HG03439 (cell line): ENCODE data around the gene STRADA.
"Not testable (repeated sequence)": the region's sequence is repeated elsewhere in the genome, so short reads cannot be mapped to it uniquely, and the experiment has no call there.

Source experiments
- ATAC-seq: cut with Tn5 transposase; IDR thresholded peaks from one replicate; pipeline ENCODE4 v1.9.1; 2021; ENCODE audit warnings: mild to moderate bottlenecking, moderate library complexity; ENCODE audit not compliant: unreplicated experiment

Gene STRADA

DNA sequence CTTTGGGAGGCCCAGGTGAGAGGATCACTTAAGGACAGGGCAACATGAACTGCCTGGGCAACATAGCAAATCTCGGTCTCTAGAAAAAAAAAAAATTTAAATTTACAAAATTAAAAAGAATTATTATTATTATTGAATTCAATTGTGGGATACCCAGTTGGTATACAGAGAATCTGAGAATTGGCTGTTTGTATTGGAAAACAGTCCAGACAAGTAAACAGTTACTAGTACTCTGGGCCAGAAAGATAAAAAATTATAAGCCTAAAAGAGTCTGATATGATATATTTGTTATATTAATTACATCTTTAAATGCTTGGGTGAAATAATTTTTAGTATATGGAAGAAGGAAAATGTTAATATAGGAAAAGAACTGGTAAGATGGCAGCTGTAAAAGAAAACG is 16.8 kb upstream of the STRADA start:
- no peak for ATAC-seq

DNA sequence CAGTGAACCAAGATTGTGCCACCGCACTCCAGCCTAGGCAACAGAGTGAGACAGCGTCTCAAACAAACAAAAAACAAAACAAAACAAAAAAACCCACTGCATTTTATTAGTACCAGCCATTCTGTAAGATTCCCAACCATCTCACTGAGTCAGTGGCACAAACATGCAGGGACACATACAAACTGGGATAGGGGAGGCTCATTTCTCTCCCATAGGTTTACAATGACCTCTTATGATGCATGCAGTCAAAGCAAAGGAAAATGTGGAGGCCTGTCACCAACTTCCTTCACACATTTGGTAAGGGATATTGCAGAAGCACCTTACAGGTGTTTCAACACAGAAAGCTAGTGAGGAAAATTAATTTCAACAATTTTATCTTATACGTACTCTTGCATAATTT is 12.4 kb upstream of the STRADA start:
- no peak for ATAC-seq

DNA sequence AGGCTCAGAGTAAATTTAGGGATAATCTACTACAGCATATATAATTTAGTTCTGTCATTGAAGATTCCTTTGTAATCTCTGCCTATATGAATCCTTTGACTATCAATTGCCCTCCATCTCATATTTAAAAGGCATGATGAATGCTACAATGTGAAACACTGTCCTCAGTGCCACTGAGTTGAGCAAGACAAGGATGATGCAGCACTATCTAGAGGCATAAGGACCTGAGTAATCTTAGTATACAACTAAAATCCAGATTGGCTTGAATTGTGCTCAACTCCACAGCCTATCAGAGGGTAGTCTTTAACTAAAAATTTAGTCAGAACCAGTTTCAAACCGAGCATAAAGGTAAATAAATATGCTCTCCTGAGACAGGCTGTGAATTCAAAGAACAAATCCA is 11.6 kb upstream of the STRADA start:
- no peak for ATAC-seq

DNA sequence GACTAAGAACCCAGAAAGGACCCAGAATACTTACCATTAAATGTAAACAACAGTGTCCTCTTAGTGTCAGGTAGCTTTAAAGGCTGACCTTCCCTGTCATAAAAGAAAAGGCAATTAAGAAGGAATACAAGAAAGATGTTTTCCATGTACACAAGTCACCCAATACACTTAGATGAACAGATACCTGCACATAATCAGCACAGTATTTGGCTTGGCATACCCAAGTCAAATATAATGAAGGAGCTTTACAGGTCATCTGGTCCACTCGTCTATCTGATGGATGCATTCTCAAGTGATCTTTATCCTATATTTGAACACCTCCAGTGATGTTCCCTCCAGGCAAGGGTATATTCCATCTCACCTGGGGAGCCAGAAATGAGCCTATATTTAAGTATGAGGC is 11.1 kb upstream of the STRADA start:
- ATAC-seq, result no peak

DNA sequence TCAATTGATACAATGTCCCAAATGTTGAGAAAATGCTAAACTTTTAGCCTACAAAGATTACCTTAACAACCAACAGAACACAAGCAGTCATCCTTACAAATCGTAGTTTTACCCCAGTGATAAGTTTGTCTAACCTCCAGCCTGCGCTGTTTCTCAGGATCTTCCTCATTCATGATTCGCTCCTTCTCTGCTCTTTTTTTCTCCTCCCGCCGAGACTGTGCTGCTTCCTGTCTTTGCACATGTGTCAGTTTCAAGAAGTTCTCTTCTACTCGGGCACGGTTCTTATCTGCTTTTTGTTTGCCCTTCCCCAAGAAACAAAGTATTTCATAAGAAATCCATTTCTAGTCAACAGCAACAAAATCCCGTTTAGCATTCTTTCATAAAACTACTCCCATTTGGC is 10.2 kb upstream of the STRADA start:
- no peak for ATAC-seq

DNA sequence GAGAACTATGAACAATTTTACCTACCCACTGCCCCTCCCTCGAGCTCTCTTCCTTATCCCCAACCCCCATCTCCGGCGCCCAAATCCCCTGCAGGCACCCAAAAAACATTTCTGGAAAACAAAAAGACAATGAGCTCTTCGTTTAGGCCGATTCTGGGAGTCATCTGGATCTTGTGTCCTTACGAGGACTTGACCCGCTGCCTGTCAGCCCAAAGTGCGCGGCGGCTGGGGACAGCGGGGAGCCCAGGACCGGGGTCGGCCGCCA is 524 bp downstream of the STRADA start:
- ATAC-seq, result no peak

DNA sequence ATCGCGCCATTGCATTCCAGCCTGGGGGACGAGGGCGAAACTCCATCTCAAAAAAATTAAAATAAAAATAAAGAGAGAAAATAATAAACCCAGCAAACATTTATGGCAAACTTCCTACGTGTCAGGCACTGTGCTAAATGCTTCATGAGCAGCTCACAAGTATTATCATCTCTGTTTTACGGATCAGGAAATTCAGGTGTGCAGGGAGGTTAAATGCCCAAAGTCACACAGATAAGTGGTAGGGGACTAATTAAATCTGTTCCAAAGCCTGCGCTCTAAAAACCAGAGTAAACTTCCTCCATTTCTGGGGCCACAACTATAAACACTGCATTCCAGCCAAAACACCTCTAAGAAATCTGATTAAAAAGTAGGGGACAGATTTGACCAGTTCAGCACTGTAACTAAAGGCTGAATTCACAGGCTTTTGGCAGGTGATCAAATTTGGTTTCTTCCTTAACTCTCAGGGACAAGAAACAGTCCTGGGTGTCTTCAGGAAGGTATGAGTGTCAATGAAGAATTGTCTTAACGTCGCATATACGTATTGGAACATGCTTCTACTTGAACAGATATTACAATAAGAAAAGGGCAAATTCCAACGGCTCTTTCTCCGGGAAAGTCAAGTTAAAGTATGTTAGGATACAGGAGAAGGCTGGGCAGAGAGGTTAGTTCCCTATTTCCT is 996 bp downstream of the STRADA start:
- ATAC-seq, result no peak

DNA sequence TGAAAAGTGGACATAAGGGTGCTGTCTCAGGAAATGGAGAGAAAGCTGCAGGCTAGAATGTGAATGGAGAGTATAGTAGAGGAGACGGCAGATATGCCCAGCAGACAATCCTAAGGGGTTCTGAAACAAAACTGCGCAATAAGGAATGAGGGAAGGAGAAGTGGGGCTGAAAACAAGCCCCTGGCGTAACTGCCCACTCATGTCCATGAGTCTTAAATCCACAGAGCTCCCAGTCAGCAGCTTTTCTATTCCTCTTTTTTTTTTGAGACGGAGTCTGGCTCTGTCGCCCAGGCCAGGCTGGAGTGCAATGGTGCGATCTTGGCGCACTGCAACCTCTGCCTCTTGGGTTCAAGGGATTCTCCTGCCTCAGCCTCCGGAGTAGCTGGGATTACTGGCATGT is 5.9 kb downstream of the STRADA start:
- ATAC-seq, result no peak

DNA sequence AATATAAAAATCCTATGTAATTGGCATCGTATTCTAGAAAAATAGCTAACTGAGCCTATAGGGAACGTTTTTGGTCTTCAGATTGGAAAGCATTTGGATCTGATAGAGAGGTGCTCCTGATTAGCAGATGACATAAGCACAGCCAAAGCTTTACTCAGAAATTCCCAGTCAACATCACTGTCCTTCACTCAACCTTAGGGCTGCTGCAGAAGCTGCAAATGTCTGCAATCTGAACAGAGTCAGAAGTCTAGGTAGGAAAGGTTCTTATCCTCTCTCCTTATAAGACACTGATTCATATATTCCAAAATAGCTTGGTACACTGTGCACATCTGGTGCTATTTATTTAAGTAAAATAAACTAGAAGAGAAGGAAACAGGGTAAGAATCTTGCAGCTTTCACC is 19.2 kb downstream of the STRADA start:
- ATAC-seq, result no peak

DNA sequence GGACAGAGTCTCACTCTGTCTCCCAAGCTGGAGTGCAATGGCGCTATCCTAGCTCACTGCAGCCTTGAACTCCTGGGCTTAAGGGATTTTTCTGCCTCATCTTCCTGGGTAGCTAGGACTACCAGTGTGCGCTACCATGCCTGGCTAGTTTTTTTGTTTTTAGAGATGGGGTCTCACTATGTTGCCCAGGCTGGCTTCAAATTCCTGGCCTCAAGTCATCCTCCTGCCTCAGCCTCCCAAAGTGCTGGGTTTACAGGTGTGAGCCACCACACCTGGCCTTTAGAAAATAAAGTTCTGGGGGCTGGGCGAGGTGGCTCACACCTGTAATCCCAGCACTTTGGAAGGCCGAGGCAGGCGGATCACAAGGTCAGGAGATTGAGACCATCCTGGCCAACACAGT is 21.4 kb downstream of the STRADA start:
- not testable (repeated sequence) for ATAC-seq

DNA sequence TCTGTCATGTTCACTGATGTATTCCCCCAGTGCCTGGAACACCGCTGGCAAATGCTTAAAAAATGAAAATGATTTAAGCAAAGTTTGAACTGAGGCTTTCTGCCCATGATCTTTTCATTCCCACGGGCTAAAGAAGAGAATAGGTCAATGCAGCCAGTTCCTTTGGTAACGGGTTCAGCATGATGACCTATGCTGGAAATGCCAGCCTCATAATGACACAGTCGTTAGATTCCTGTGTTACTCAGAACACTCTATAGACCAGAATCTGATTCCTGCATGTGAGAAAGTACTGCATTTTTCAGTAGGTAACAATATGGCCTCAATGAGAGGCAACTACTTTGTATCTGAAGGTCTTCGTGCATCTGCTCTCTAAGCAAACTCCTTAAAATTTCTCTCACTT is 22.6 kb downstream of the STRADA start:
- ATAC-seq, result no peak

DNA sequence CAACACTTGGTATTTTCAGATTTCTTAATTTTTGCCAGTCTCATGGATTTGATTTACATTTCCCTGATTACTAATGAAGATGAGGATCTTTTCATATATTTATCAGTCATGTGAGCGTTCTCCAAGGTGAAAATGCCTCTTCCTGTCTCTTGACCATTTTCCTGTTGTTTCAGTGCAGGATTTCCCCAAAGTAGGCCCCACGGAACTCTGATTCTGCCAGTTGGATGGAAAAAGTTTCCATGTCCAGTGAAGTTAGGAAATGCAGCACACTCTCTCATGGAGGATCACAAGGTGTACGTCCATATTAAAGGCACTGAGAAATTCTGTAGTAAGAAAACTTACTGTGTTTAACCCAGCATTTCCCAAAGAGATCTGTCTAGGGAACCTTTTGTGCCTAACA is 25.2 kb downstream of the STRADA start:
- ATAC-seq, result no peak

DNA sequence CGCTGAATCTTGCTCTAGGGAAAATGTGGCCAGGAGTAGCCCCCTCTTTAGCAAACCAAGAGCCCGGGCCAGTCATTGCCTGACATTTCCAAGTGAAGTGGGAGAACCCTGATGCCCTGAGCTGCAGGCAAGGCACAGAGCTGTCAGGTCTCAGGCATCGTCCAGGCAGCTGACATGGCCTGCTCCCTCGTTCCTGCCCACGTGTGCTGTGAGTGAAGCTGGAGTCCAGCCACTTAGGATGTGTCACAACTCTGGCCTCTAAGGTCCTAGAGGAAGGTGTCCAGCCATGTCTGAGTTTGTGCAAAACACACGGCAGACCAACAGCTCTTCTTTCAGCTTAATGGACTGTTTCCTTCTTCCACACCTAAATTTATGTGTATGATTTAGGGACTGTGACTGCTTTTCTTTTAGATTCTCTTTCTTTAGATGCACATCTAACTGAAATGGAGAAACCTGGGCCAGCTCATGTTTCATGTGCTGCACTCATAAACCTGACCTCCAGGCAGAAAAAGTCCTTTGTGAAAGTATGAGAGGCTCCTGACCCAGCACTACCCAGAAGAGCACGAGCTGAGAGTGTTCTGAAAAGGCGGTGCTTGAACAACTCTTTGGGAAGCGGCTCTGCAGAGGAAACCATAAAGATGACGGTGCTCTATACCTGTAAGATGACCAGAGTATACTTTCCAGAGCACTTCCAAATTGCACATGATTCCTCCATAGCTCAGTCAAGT is 26.9 kb downstream of the STRADA start:
- no peak for ATAC-seq

DNA sequence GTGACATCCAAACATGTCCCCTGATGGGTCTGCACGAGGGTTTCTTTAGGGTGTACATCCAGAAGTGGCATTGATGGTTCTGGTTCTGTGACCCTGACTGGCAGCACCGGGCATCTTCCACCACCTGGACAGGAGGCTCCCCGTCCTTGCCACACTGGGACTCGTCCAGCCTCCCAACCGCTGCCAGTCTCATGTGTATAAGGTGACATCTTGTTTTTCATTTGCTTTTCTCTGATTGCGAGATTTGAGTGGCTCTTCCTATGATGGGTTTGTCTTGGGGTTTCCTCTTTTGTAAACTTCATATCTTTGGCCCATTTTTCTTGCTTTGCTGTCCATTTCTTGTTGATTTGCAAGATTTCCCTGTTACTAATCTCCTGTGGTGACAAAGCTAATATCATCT is 32.5 kb downstream of the STRADA start:
- ATAC-seq, result no peak

DNA sequence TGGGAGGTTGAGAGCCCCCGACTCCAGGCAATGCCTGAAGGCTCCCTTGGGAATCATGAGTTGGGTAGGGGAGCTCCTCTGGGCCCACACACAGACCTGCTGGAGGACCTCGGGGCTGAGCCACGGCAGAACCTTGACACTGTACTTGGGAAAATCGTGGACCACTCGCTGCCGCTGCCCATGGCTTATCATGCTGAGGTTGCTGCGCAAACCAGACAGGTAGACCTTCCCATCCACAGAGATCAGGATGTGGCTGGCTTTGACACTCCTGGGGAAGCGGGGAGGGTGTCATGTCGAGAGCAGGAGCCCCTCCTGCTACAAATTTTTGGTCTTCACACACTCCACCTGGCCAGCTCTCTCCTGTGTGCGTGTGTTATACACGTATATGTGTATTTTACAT is 34.4 kb downstream of the STRADA start:
- no peak for ATAC-seq

DNA sequence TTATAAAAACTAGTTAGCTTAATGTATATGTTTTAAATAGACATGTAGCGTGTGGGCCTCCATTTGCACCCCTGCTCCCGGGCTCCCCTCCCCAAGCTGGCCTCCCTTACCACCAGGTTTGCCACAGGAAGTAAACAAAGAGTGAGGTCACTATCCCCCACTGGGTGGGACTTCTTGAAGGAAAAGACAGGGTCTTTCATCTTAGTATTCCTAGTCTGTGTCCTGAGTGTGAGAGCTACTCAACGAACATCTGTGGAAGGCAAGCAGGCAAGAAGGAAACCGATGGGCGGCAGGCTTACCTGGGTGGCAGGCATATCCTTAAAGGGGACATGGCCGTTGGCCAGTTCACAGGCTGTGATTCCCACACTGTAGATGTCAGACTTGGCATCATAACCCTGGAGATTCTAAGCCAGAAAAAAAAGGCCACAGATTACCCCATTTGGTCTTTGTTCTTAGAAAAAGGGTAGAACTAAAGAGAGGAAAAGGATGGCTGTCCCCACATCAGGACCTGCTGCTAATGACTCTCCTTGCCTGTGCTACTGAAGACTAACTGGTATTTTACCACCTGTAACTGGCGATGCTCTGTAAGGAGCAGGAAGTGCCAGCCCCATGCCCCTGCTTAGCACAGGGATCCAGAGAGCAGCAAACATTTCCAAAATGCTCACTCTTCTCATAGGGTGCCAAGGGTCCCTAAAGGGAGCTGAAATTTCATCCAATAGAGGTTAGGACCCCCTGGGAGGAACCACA is 35.1 kb downstream of the STRADA start:
- no peak for ATAC-seq

DNA sequence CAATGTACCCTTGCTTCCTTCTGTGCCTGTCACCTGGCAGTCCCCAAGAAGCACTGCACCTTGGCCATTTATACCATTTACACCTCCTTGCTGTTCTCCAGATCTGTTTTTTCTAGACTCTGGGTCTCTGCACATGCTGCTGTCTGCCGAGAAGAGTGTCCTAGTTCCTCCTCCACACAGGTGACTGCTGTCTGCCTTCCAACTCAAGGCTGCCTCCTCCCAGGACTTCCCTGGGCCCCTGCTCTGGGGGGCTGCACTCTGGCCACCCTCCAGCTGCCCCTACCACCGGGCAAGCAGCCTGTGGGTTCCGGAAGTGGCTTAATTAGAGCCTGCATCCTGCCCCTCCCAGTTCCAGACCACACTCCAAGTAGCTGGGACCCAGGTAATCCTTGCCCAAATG is 35.9 kb downstream of the STRADA start:
- ATAC-seq, result no peak

DNA sequence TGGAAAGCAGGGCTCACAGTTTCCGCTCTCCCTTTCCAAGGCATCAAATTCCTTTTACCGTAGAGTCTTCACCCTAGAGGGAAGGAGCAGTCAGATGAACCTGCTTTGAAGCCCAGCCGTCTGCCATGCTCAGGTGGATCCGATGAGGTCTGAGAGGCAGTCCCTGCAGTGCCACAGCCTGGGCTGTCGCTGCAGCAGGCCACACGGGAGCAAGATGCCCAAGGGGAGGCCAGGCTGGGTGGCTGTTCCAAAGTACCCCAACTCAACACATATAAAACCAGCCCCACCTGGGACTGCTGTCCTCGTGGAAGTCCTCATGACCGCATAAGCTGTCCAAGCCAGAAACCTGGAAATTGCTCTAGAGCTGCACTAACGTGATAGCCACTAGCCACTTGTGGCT is 36.8 kb downstream of the STRADA start:
- no peak for ATAC-seq

DNA sequence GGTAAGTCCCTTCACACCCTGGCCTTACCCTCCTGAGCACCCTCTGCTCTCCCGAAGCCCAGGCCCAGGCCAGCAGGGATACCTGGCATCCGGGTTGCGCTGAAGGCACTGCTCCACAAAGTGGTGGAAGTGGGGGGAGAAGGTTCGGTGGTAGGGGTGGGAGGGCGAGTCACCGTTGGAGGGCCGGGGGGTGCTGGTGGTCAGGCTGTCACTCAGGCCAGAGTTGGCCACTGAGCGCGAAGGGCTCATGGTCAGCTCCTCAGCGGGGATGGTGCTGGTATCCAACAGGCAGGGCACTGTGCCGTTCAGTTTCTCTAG is 37.4 kb downstream of the STRADA start:
- no peak for ATAC-seq

DNA sequence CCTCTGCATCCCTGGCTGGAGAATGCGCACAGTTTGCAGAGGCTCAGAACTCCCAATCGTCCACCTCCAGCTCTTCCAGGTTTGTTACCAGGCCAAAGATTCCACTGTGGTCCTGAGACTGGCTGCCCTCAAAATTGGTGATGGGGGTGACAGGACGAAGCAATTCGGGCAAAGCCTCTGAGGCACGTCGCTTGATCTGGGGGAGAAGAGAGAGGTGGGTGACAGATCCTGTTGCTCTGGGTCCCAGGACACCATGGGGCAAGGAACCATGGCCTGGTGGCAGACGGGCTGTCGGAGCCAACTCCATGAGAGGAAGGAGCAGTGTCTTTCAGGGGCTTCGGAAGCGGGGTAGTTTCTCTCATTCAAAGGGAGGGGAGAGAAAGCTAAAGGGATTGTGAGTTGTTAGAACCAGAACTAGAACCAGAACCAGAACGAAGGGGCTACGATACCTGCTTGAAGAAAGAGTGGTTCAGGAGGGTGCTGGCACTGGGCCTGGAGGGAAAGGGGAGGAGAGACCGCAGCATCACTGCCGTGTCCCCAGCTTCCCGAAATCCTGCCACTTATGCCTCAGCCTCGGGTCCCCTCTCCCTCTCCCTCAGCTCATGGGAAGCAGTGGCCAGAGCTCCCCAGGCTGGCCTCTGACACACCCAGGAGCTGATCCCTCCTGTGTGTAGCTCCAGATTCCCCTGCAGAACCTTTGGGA is 37.9 kb downstream of the STRADA start:
- no peak for ATAC-seq

DNA sequence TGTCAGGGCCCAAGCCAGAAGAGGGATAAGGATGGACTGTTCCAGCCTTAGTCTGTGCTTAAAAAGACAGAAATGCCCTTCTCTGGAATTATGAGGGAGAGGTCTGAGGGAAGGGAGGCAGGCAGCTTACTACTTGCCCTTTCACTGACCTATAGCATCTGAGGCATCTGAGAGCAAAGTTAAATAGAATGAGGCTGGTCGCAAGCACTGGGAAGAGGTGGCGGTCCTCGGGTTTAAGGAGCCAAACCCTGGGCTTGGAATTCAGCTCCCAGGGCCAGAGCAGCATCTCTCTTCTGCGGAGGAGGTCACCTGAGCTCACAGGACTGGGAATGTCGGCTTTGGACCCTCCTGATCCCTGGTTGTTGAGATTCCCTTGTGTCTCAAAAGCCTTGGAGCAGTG is 38.6 kb downstream of the STRADA start:
- ATAC-seq, result no peak

DNA sequence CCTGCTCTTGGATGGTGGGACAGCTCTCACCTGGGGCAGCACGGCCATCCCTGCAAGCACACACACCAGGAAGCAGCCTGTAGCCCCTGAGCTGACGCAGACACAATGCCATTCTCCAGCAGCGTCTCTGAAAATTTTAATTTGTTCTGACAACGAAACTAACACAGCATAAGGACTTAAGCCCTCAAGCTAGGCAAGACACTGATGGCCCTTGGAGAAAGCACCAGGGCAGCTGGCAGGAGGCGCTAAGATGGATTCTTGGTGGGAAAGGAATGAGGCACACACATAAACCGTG is 38.9 kb downstream of the STRADA start:
- no peak for ATAC-seq
